ENCODE data around the gene RHOJ. TPM values are rescaled to one million over a fixed set of nuclear protein-coding genes. Genes with fewer than 3 reads are reported as not detected.
"Not testable (repeated sequence)": the region's sequence is repeated elsewhere in the genome, so short reads cannot be mapped to it uniquely, and the experiment has no call there.

Gene RHOJ
- 1 to 10 TPM in 2 of 4 donors, under 1 TPM in 2; 0.64 to 9.5 (median 0.87) TPM for total RNA-seq

DNA sequence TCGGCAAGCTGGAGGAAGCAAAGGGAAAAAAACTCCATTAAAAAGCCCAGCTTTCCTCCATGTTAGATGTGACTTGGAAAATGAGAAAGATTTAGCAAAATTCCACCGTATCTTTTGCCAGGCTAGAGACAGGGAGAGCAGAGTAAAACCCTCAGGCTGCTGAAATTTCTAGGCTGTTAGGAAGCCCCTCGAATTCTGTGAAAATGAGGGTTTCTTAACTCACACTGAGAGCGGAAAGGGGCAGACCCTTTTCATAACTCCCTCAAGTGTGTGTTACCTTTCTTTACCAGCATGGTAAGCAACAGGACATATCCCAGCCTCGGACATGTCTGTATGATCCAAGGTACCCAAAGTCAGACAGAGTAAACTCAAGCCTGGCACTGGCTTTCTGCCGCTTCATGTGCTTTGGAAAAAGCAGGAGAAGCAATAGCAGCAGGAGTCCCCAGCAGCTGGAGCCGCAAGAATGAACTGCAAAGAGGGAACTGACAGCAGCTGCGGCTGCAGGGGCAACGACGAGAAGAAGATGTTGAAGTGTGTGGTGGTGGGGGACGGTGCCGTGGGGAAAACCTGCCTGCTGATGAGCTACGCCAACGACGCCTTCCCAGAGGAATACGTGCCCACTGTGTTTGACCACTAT lies at the start of gene RHOJ:
Gene RHOJ (plus strand): TSS at position 37 of the 637 bp plus-strand sequence. CDS start 427 bp downstream, at position 464.
- TF ChIP-seq POLR2A (IDR thresholded peaks at IDR 0.05) = peak in 1 of 4 donors; percentile 38
- TF ChIP-seq, protein P1, sequence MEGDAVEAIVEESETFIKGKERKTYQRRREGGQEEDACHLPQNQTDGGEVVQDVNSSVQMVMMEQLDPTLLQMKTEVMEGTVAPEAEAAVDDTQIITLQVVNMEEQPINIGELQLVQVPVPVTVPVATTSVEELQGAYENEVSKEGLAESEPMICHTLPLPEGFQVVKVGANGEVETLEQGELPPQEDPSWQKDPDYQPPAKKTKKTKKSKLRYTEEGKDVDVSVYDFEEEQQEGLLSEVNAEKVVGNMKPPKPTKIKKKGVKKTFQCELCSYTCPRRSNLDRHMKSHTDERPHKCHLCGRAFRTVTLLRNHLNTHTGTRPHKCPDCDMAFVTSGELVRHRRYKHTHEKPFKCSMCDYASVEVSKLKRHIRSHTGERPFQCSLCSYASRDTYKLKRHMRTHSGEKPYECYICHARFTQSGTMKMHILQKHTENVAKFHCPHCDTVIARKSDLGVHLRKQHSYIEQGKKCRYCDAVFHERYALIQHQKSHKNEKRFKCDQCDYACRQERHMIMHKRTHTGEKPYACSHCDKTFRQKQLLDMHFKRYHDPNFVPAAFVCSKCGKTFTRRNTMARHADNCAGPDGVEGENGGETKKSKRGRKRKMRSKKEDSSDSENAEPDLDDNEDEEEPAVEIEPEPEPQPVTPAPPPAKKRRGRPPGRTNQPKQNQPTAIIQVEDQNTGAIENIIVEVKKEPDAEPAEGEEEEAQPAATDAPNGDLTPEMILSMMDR (IDR thresholded peaks at IDR 0.05) = peak in 1 of 6 experiments; percentile 0
- DNase-seq = no peak
- Histone ChIP-seq H3K27me3 (no peaks in the 10 kb centered on the region), H3K9me3 (no peaks in the 10 kb centered on the region), H3K4me3 (peak within 1 kb of the TSS; percentile 21 to 66 (median 50)), H3K27ac (peak within 1 kb of the TSS; percentile 74 to 94 (median 88)), H3K36me3 (no peaks in the 10 kb centered on the region), H3K4me1 (peaks cover 0 to 19% (median 0%) of the 10 kb centered on the region in 3 donors)
- 32 to 58% methylated on average over 12 to 15 of the region's 16 CpGs for WGBS, 2 donors
- intact Hi-C loops (cut with DNase I) = no loop called here

DNA sequence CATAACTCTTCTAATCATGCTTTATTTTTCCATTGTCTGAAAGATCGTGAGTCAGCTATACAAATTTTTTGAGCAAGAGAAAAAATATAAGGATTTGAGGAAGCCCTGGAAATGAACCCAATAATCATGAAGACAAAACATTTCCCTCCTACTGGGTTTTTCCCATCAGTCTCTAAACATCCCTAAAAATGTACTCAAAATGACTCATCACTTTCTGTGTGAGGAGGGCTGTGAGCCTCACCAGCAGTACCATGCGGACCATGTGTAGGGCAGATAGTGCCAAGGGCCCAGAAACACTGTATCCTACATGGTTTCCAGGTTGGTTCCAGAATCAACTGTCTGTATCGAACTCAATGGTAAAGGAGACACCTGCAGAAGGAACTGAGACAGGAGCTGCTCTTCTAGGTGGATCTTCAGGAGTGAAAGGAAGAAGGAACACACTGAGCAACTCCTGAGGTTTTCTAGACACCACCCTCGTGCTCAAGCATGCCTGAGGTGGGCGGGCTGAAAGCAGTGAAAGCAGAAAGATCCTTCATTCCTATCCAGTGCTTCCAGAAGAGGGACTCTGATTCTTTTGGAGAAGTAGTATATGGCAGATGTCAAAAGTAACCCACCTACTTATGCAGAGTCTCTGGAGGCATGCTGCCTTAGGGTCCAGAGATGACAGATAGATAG lies 48.6 kb upstream of the RHOJ start:
- TF ChIP-seq POLR2A (IDR thresholded peaks at IDR 0.05) = no peak
- TF ChIP-seq, protein P1 (IDR thresholded peaks at IDR 0.05) = no peak
- DNase-seq = no peak
- Histone ChIP-seq H3K36me3 (no peaks in the 10 kb centered on the region), H3K27ac (no peak overlapping the region), H3K9me3 (no peaks in the 10 kb centered on the region), H3K4me1 (no peaks in the 10 kb centered on the region), H3K4me3 (no peak overlapping the region), H3K27me3 (peaks cover 0 to 3% (median 0%) of the 10 kb centered on the region in 4 donors)
- intact Hi-C loops (cut with DNase I) = no loop called here
- WGBS, 2 donors = 30 to 36% methylated on average over 5 of the region's 5 CpGs

DNA sequence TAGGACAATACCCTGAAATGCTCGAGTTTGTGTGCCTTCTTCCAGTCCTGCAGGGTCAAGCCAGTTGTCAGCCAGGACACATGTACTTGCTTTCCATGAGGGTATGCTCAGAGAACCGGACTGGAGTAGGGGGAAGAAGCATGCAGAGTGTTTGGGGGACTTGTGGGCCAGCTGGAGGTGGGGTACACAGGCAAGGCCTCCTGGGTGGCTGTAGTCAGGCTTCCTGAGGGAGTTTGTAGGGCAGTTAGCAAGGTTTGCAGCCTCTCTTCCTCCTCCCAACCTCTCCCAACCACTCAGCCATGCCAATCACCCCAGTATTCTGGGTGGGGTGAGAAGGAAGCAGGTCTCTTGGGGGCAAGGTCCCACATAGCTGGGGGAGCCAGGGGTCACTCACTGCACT lies 47.0 kb upstream of the RHOJ start:
- peaks cover 0 to 3% (median 0%) of the 10 kb centered on the region in 4 donors for H3K27me3 ChIP-seq
- no peak overlapping the region for H3K4me3 ChIP-seq
- H3K4me1 ChIP-seq = no peaks in the 10 kb centered on the region
- no peak for DNase-seq
- WGBS, 2 donors = 50 to 79% methylated on average over 1 to 2 of the region's 2 CpGs
- H3K36me3 ChIP-seq = no peaks in the 10 kb centered on the region
- H3K9me3 ChIP-seq = no peaks in the 10 kb centered on the region
- H3K27ac ChIP-seq = no peak overlapping the region
- no peak for TF ChIP-seq POLR2A (IDR thresholded peaks at IDR 0.05)
- TF ChIP-seq, protein P1 (IDR thresholded peaks at IDR 0.05) = no peak
- intact Hi-C loops (cut with DNase I) = no loop called here

DNA sequence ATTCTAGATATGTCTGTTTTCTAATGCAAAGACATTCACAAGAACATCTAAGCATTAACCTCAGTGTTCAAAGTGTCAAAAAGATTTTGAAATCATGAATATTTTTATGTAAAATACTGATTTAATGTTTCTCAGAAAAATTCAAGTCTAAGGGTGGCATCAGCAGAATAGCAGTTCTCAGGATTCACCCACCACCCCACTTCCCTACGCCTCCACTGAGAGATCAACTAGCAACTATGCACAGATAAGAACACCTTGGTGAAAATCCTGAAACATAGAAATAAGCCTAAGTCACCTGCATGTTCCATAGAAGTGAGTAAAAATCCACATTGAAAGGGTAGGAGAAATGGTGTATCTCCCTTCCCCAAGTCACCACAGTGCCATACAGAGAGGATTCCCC lies 40.9 kb upstream of the RHOJ start:
- H3K4me3 ChIP-seq = no peak overlapping the region
- intact Hi-C loops (cut with DNase I) = no loop called here
- TF ChIP-seq, protein P1 (IDR thresholded peaks at IDR 0.05) = no peak
- no peak for TF ChIP-seq POLR2A (IDR thresholded peaks at IDR 0.05)

DNA sequence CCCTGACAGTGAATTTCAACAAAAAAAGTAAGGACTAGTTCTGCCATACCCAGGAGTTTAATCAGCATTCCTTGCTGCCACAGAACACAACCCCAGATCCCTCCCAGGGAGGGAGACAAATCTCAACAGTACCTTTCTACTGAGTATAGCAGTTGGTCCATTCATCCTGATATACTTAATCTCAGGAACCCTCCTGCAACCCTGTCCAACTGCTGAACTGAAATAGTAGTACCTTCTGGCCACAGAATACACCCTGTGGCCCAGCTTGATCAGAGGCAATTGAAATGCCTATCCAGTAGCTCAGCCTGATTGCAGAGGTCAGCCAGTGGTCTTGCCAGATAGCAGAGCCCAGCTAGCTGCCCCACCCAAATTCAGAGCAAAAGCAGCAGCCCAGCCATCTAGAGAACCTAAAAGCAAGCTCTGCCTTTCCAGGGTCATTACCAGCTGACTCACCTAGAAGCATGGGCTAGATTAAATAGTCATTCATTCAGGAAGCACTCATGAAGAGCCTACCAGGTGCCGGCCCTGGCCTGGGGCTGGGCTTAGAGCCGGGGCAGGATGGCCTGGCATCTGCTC lies 40.0 kb upstream of the RHOJ start:
- H3K27ac ChIP-seq = no peak overlapping the region
- intact Hi-C loops (cut with DNase I) = no loop called here
- DNase-seq = no peak
- peaks cover 0 to 7% (median 5%) of the 10 kb centered on the region in 3 donors for H3K9me3 ChIP-seq
- no peaks in the 10 kb centered on the region for H3K4me1 ChIP-seq
- no peak for TF ChIP-seq POLR2A (IDR thresholded peaks at IDR 0.05)
- TF ChIP-seq, protein P1 (IDR thresholded peaks at IDR 0.05) = no peak
- no peaks in the 10 kb centered on the region for H3K27me3 ChIP-seq
- H3K4me3 ChIP-seq = no peak overlapping the region
- H3K36me3 ChIP-seq = no peaks in the 10 kb centered on the region
- 60% methylated on average over 1 to 2 of the region's 2 CpGs for WGBS, 2 donors

More for the DNA sequence above, 40.9 kb upstream of the RHOJ start:
- H3K4me1 ChIP-seq = no peaks in the 10 kb centered on the region
- H3K27me3 ChIP-seq = no peaks in the 10 kb centered on the region
- WGBS, 2 donors = 83 to 86% methylated on average over 1 of the region's 1 CpG
- DNase-seq = no peak
- H3K9me3 ChIP-seq = peaks cover 0 to 7% (median 5%) of the 10 kb centered on the region in 3 donors
- H3K27ac ChIP-seq = no peak overlapping the region
- no peaks in the 10 kb centered on the region for H3K36me3 ChIP-seq

DNA sequence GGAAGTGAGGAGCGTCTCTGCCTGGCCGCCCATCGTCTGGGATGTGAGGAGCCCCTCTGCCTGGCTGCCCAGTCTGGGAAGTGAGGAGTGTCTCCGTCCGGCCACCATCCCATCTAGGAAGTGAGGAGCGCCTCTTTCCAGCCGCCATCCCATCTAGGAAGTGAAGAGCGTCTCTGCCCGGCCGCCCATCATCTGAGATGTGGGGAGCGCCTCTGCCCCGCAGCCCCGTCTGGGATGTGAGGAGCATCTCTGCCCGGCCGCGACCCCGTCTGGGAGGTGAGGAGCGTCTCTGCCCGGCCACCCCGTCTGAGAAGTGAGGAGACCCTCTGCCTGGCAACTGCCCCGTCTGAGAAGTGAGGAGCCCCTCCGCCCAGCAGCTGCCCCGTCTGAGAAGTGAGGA lies 39.0 kb upstream of the RHOJ start:
- H3K4me3 ChIP-seq; intact Hi-C loops (cut with DNase I); H3K27ac ChIP-seq; H3K36me3 ChIP-seq; DNase-seq; H3K27me3 ChIP-seq; H3K4me1 ChIP-seq; H3K9me3 ChIP-seq: not testable (repeated sequence)
- no CpG with 5 or more reads among the region's 23 CpGs for WGBS, 2 donors

Measured in esophagus squamous epithelium (tissue), 5 donors.